ENCODE data around the gene RPN1. TPM values are rescaled to one million over a fixed set of nuclear protein-coding genes. Genes with fewer than 3 reads are reported as not detected.
"Not testable (repeated sequence)": the region's sequence is repeated elsewhere in the genome, so short reads cannot be mapped to it uniquely, and the experiment has no call there.

The RPN1 gene
- total RNA-seq, 6 experiments from 2014 or later, result 94.4 to 244 (median 190) TPM

- H3K4me3 ChIP-seq, result no peak overlapping the region
- H3K4me1 ChIP-seq, result no peaks in the 10 kb centered on the region
- no peaks in the 10 kb centered on the region for H3K36me3 ChIP-seq
- no peak for ATAC-seq
- H3K27me3 ChIP-seq, result no peaks in the 10 kb centered on the region
- WGBS (ENCODE audit: insufficient coverage, low coverage, low lambda C conversion rate, missing lambda C conversion rate), result 80% methylated on average over 2 of the region's 3 CpGs
- TF ChIP-seq POLR2A (IDR thresholded peaks at IDR 0.05) (no peak), CTCF (IDR thresholded peaks at IDR 0.05) (no peak)
- H3K9me3 ChIP-seq, result no peaks in the 10 kb centered on the region
- no peak overlapping the region for H3K27ac ChIP-seq
- intact Hi-C loops (cut with DNase I), result loop anchor here in 1 of 2 donors (10.0 kb wide), 1 partner anchor 163 kb away; no protein-coding TSS in a partner anchor
- DNase-seq, result no peak
Observed at GRCh38 chr3:128587391-128587790, 63.2 kb downstream of the RPN1 start.

- intact Hi-C loops (cut with DNase I), result loop anchor here in 1 of 2 donors (10.0 kb wide), 1 partner anchor 162 kb away; no protein-coding TSS in a partner anchor
- not testable (repeated sequence) for H3K36me3 ChIP-seq
Observed at GRCh38 chr3:128586932-128587331, 63.7 kb downstream of the RPN1 start.

GRCh38 chr3:128586391-128586790 lies 64.2 kb downstream of the RPN1 start:
- not testable (repeated sequence) for H3K4me1 ChIP-seq, DNase-seq, H3K9me3 ChIP-seq, H3K4me3 ChIP-seq, H3K36me3 ChIP-seq, H3K27ac ChIP-seq, H3K27me3 ChIP-seq, ATAC-seq
- intact Hi-C loops (cut with DNase I), result loop anchor here in 1 of 2 donors (10.0 kb wide), 1 partner anchor 162 kb away; no protein-coding TSS in a partner anchor
- 74% methylated on average over 6 of the region's 9 CpGs for WGBS (ENCODE audit: insufficient coverage, low coverage, low lambda C conversion rate, missing lambda C conversion rate)

More at GRCh38 chr3:128586932-128587331, 63.7 kb downstream of the RPN1 start:
- WGBS (ENCODE audit: insufficient coverage, low coverage, low lambda C conversion rate, missing lambda C conversion rate), result 84% methylated on average over 8 of the region's 8 CpGs
- H3K27ac ChIP-seq, H3K4me3 ChIP-seq, ATAC-seq, DNase-seq, H3K9me3 ChIP-seq, H3K27me3 ChIP-seq, H3K4me1 ChIP-seq: not testable (repeated sequence)

GRCh38 chr3:128585974-128586373 lies 64.6 kb downstream of the RPN1 start:
- ATAC-seq (no peak), DNase-seq (no peak)
- intact Hi-C loops (cut with DNase I), result loop anchor here in 1 of 2 donors (10.0 kb wide), 1 partner anchor 161 kb away; no protein-coding TSS in a partner anchor
- Histone ChIP-seq H3K9me3 (no peaks in the 10 kb centered on the region), H3K36me3 (no peaks in the 10 kb centered on the region), H3K27ac (no peak overlapping the region), H3K4me3 (no peak overlapping the region), H3K4me1 (no peaks in the 10 kb centered on the region), H3K27me3 (no peaks in the 10 kb centered on the region)
- TF ChIP-seq POLR2A (IDR thresholded peaks at IDR 0.05) (no peak), CTCF (IDR thresholded peaks at IDR 0.05) (no peak)
- 91% methylated on average over 11 of the region's 11 CpGs for WGBS (ENCODE audit: insufficient coverage, low coverage, low lambda C conversion rate, missing lambda C conversion rate)

GRCh38 chr3:128585189-128585588 lies 65.4 kb downstream of the RPN1 start:
- H3K9me3 ChIP-seq, result no peaks in the 10 kb centered on the region
- no peaks in the 10 kb centered on the region for H3K27me3 ChIP-seq
- TF ChIP-seq CTCF (IDR thresholded peaks at IDR 0.05), result no peak
- ATAC-seq (no peak), DNase-seq (no peak)
- no peaks in the 10 kb centered on the region for H3K4me1 ChIP-seq
- intact Hi-C loops (cut with DNase I), result loop anchor here in 1 of 2 donors (10.0 kb wide), 1 partner anchor 160 kb away; no protein-coding TSS in a partner anchor
- no peaks in the 10 kb centered on the region for H3K36me3 ChIP-seq
- 52% methylated on average over 7 of the region's 7 CpGs for WGBS (ENCODE audit: insufficient coverage, low coverage, low lambda C conversion rate, missing lambda C conversion rate)
- H3K4me3 ChIP-seq, result no peak overlapping the region
- no peak overlapping the region for H3K27ac ChIP-seq
